Nucleus accumbens (tissue), 56 donors: ENCODE results near the gene CDH6.

ENCODE experiments used
- DNase-seq, 56 donors: peaks; one replicate each; lab custom pipeline; 2025; lab: John Stamatoyannopoulos, UW

CDH6 gene

GRCh38 chr5:31244921-31245320, 51.4 kb downstream of the CDH6 start:
- DNase-seq: no peak

- DNase-seq: no peak
Observed at GRCh38 chr5:31247381-31247780, 53.9 kb downstream of the CDH6 start.

GRCh38 chr5:31250201-31250600, 56.7 kb downstream of the CDH6 start:
- DNase-seq: no peak

GRCh38 chr5:31251032-31251431, 57.5 kb downstream of the CDH6 start:
- no peak for DNase-seq

GRCh38 chr5:31255041-31255440, 61.6 kb downstream of the CDH6 start:
- DNase-seq: no peak

GRCh38 chr5:31268256-31268655, 74.8 kb downstream of the CDH6 start:
- no peak for DNase-seq

- DNase-seq: no peak
Observed at GRCh38 chr5:31268686-31269085, 75.2 kb downstream of the CDH6 start.

- no peak for DNase-seq
Observed at GRCh38 chr5:31269259-31269658, 75.8 kb downstream of the CDH6 start.

GRCh38 chr5:31270396-31270795, 76.9 kb downstream of the CDH6 start:
- DNase-seq: no peak

GRCh38 chr5:31271567-31271966, 78.1 kb downstream of the CDH6 start:
- no peak for DNase-seq

- no peak for DNase-seq
Observed at GRCh38 chr5:31273161-31273560, 79.7 kb downstream of the CDH6 start.

- no peak for DNase-seq
Observed at GRCh38 chr5:31273631-31274378, 80.3 kb downstream of the CDH6 start.

GRCh38 chr5:31280210-31280609, 86.7 kb downstream of the CDH6 start:
- DNase-seq: no peak

GRCh38 chr5:31283326-31283725, 89.8 kb downstream of the CDH6 start:
- DNase-seq: no peak

GRCh38 chr5:31285025-31285424, 91.5 kb downstream of the CDH6 start:
- DNase-seq: no peak

- no peak for DNase-seq
Observed at GRCh38 chr5:31287985-31288384, 94.5 kb downstream of the CDH6 start.

- DNase-seq: no peak
Observed at GRCh38 chr5:31289429-31289828, 95.9 kb downstream of the CDH6 start.

- no peak for DNase-seq
Observed at GRCh38 chr5:31291323-31291854, 97.9 kb downstream of the CDH6 start.

- DNase-seq: no peak
Observed at GRCh38 chr5:31300501-31300900, 107.0 kb downstream of the CDH6 start.

- no peak for DNase-seq
Observed at GRCh38 chr5:31301833-31302232, 108.3 kb downstream of the CDH6 start.

- DNase-seq: no peak
Observed at GRCh38 chr5:31303688-31304087, 110.2 kb downstream of the CDH6 start.

- no peak for DNase-seq
Observed at GRCh38 chr5:31317665-31318064, 124.2 kb downstream of the CDH6 start.

- DNase-seq: no peak
Observed at GRCh38 chr5:31319335-31319734, 125.8 kb downstream of the CDH6 start.
